Keratinocyte (primary cell): ENCODE measurements around the gene LDHB. TPM values are rescaled to one million over a fixed set of nuclear protein-coding genes. Genes with fewer than 3 reads are reported as not detected.

ENCODE experiments used
- DNase-seq: peaks from one replicate; pipeline ENCODE4 v3.0.0-alpha.2; 2011; ENCODE audit warnings: low read depth, missing footprints, low spot score
- FAIRE-seq: peaks from 2 replicates; lab custom pipeline; 2011; peaks lifted over from hg19 to GRCh38; lab: Jason Lieb, UNC
- H2AFZ ChIP-seq: 2 replicates; pipeline ENCODE4 v1.6.0; 2012; ENCODE audit warnings: low read length, control low read depth, inconsistent platforms; ENCODE audit not compliant: control insufficient read depth
- H3K27ac ChIP-seq: 2 replicates; pipeline ENCODE4 v1.5.1; 2011; ENCODE audit warnings: low read length; ENCODE audit not compliant: control insufficient read depth, insufficient read depth
- H3K27me3 ChIP-seq: 3 replicates; pipeline ENCODE4 v1.6.0; 2011; ENCODE audit warnings: low read length; ENCODE audit not compliant: control insufficient read depth, insufficient read depth; ENCODE audit errors: extremely low read depth
- H3K36me3 ChIP-seq, 2 experiments: 2 replicates in 1 of 2; 3 replicates in 1 of 2; pipeline ENCODE4 v1.5.1; 2011; ENCODE audit warnings: low read length in 2 of 2, mild to moderate bottlenecking in 1 of 2; ENCODE audit not compliant: control insufficient read depth in 2 of 2, insufficient read depth in 2 of 2; ENCODE audit errors: extremely low read depth in 1 of 2
- H3K4me1 ChIP-seq: 3 replicates; pipeline ENCODE4 v1.5.1; 2011; ENCODE audit warnings: low read length; ENCODE audit not compliant: control insufficient read depth, insufficient read depth; ENCODE audit errors: extremely low read depth
- H3K4me2 ChIP-seq: 3 replicates; pipeline ENCODE4 v1.6.0; 2011; ENCODE audit warnings: low read depth, low read length; ENCODE audit not compliant: control insufficient read depth, insufficient read depth; ENCODE audit errors: extremely low read depth
- H3K4me3 ChIP-seq, 3 experiments: fragments of 200-600 bp in 1 of 3; sonication (generic) in 1 of 3; 2 replicates in 2 of 3; 3 replicates in 1 of 3; pipeline ENCODE4 v1.5.1; 2011 to 2016; ENCODE audit warnings: low read length in 3 of 3, mild to moderate bottlenecking in 3 of 3, control low read depth in 2 of 3, inconsistent platforms in 1 of 3, low read depth in 1 of 3, mixed read lengths in 1 of 3, mixed run types in 1 of 3, moderate library complexity in 1 of 3; ENCODE audit not compliant: control insufficient read depth in 2 of 3, insufficient read depth in 2 of 3; ENCODE audit errors: extremely low read depth in 1 of 3
- H3K79me2 ChIP-seq: 2 replicates; pipeline ENCODE4 v1.6.0; 2012; ENCODE audit warnings: low read length; ENCODE audit not compliant: control insufficient read depth, insufficient read depth
- H3K9ac ChIP-seq: 3 replicates; pipeline ENCODE4 v1.6.0; 2011; ENCODE audit warnings: low read length; ENCODE audit not compliant: control insufficient read depth, insufficient read depth; ENCODE audit errors: extremely low read depth
- H3K9me1 ChIP-seq: 3 replicates; pipeline ENCODE4 v1.6.0; 2011; ENCODE audit warnings: low read length; ENCODE audit not compliant: control insufficient read depth, insufficient read depth; ENCODE audit errors: extremely low read depth
- H3K9me3 ChIP-seq: 2 replicates; pipeline ENCODE4 v1.5.1; 2012; ENCODE audit warnings: low read depth, low read length; ENCODE audit not compliant: control insufficient read depth
- H4K20me1 ChIP-seq: 3 replicates; pipeline ENCODE4 v1.6.0; 2011; ENCODE audit warnings: low read length; ENCODE audit not compliant: control insufficient read depth, insufficient read depth; ENCODE audit errors: extremely low read depth
- CTCF ChIP-seq, 3 experiments: IDR thresholded peaks in 1 of 3; conservative IDR thresholded peaks in 1 of 3; optimal IDR thresholded peaks in 1 of 3; 2 replicates in 2 of 3; 3 replicates in 1 of 3; pipeline versions ENCODE3 to v1.5.1; 2011; ENCODE audit warnings: low read length in 3 of 3, mild to moderate bottlenecking in 3 of 3, moderate library complexity in 2 of 3, control low read depth in 1 of 3, inconsistent platforms in 1 of 3; ENCODE audit not compliant: insufficient read depth in 2 of 3; ENCODE audit errors: extremely low read depth in 1 of 3
- EZH2 ChIP-seq: IDR thresholded peaks from one replicate; pipeline ENCODE4 v1.6.1; 2012; ENCODE audit warnings: inconsistent platforms, mild to moderate bottlenecking, low read length, moderate library complexity
- dilution Hi-C: fragments of 300-500 bp; cut with MboI; formaldehyde crosslinking; loops from one replicate; pipeline ENCODE4 v1.7.0; 2020; ENCODE audit warnings: low sequenced_read_pairs; ENCODE audit not compliant: extremely low pct_ligation_motif_present
- polyA plus RNA-seq, 5 experiments: library from polyadenylated mRNA; depleted of rRNA in 3 of 5; stranded (reverse) in 3 of 5; stranded (forward) in 1 of 5; unstranded in 1 of 5; fragments of >200 nt; gene quantifications; 1 replicate in 1 of 5; 2 replicates in 3 of 5; 3 replicates in 1 of 5; pipeline versions ENCODE4 v1.2.1 to v1.2.3, GENCODE V29; 2011 to 2012; ENCODE audit warnings: missing spikeins in 2 of 5, low read depth in 1 of 5, low replicate concordance in 1 of 5

The LDHB gene
- polyA plus RNA-seq, 1 donor (not counting 4 experiments of a cell fraction or from before 2014, with no cell fraction given) = 1,063 TPM

GRCh38 chr12:21678959-21679358, 21.3 kb upstream of the LDHB start:
- Histone ChIP-seq H3K9me3 (no peaks in the 10 kb centered on the region), H3K9me1 (no peaks in the 10 kb centered on the region), H3K36me3 (no peaks in the 10 kb centered on the region), H3K4me3 (no peak overlapping the region), H3K9ac (no peak overlapping the region), H4K20me1 (no peaks in the 10 kb centered on the region), H3K27me3 (peaks cover 2% of the 10 kb centered on the region), H2AFZ (no peak overlapping the region), H3K27ac (no peak overlapping the region), H3K79me2 (no peaks in the 10 kb centered on the region), H3K4me2 (no peak overlapping the region), H3K4me1 (peaks cover 5% of the 10 kb centered on the region)
- TF ChIP-seq EZH2 = no peak
- no peak for TF ChIP-seq CTCF (optimal IDR thresholded peaks at IDR 0.05 in 1 of 3, IDR thresholded peaks at IDR 0.05 in 1 of 3, conservative IDR thresholded peaks at IDR 0.05 in 1 of 3; ENCODE audit: extremely low read depth in 1 of 3, insufficient read depth in 2 of 3, low read length in 3 of 3)
- dilution Hi-C loops = loop anchor here (25.0 kb wide), 1 partner anchor 333 kb away; no protein-coding TSS in a partner anchor
- FAIRE-seq (no peak), DNase-seq (no peak)

GRCh38 chr12:21677622-21678277, 20.1 kb upstream of the LDHB start:
- H3K9me3 ChIP-seq = no peaks in the 10 kb centered on the region
- H2AFZ ChIP-seq = peak overlapping the region; percentile 78
- DNase-seq (no peak), FAIRE-seq (peak; percentile 84)
- H3K4me3 ChIP-seq = peak overlapping the region in 1 of 3 experiments; percentile 43
- H3K9me1 ChIP-seq = no peaks in the 10 kb centered on the region
- H3K36me3 ChIP-seq = no peaks in the 10 kb centered on the region
- H3K4me1 ChIP-seq = peaks cover 5% of the 10 kb centered on the region
- no peaks in the 10 kb centered on the region for H3K79me2 ChIP-seq
- H3K27ac ChIP-seq = no peak overlapping the region
- H3K27me3 ChIP-seq = no peaks in the 10 kb centered on the region
- H4K20me1 ChIP-seq = no peaks in the 10 kb centered on the region
- dilution Hi-C loops = loop anchor here (25.0 kb wide), 1 partner anchor 335 kb away; no protein-coding TSS in a partner anchor
- H3K9ac ChIP-seq = no peak overlapping the region
- H3K4me2 ChIP-seq = peak overlapping the region; percentile 67
- TF ChIP-seq CTCF (optimal IDR thresholded peaks at IDR 0.05 in 1 of 3, IDR thresholded peaks at IDR 0.05 in 1 of 3, conservative IDR thresholded peaks at IDR 0.05 in 1 of 3; ENCODE audit: extremely low read depth in 1 of 3, insufficient read depth in 2 of 3, low read length in 3 of 3) (no peak), EZH2 (no peak)
